H1 (cell line): Measurements from ENCODE around the gene SLC37A1. TPM values are rescaled to one million over a fixed set of nuclear protein-coding genes. Genes with fewer than 3 reads are reported as not detected.

Source experiments
- CTBP2 ChIP-seq: IDR thresholded peaks from 2 replicates; pipeline ENCODE4 v1.7.0; 2011; ENCODE audit warnings: borderline replicate concordance, mild to moderate bottlenecking, moderate library complexity, mixed read lengths, low read length; ENCODE audit not compliant: insufficient read depth, insufficient read length
- polyA plus RNA-seq, 7 experiments: library from polyadenylated mRNA; depleted of rRNA in 3 of 7; stranded (reverse) in 5 of 7; unstranded in 2 of 7; fragments of >200 nt in 5 of 7; fragments of 200-250 nt in 2 of 7; gene quantifications; 1 replicate in 5 of 7; 2 replicates in 1 of 7; 4 replicates in 1 of 7; pipeline versions ENCODE4 v1.2.1 to v1.2.3, GENCODE V29; 2011 to 2013; ENCODE audit warnings: missing spikeins in 2 of 7, mixed read lengths in 2 of 7
- total RNA-seq: library from RNA; stranded (reverse); fragmentation: NEBNext Ultra II Directional; extraction: Animal tissue kit (Norgen Biotek cat#: 25700); gene quantifications from 2 replicates; pipeline ENCODE4 v1.2.1, GENCODE V29; 2021
- TF ChIP-seq, protein P1 (sequence below): IDR thresholded peaks from 2 replicates; pipeline ENCODE4 v1.6.1; 2012; ENCODE audit warnings: inconsistent platforms

The SLC37A1 gene
- total and polyA plus RNA-seq, 2 of the 8 experiments (the other 6 are each of a cell fraction or from before 2014, with no cell fraction given), result 15.6 to 30.9 TPM

GRCh38 chr21:42564561-42564971 is 50.9 kb downstream of the SLC37A1 start (continued):
- TF ChIP-seq, protein P1, sequence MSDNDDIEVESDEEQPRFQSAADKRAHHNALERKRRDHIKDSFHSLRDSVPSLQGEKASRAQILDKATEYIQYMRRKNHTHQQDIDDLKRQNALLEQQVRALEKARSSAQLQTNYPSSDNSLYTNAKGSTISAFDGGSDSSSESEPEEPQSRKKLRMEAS, result no peak
- no peak for TF ChIP-seq CTBP2
